Neural progenitor cell (in vitro differentiated cells): ENCODE measurements around the gene NDUFAF8. TPM values are rescaled to one million over a fixed set of nuclear protein-coding genes. Genes with fewer than 3 reads are reported as not detected.
A peak's percentile ranks its signal among the peaks of the same experiment; 100 is the strongest.

Experiments
- DNase-seq: peaks from one replicate; pipeline ENCODE4 v3.0.0-alpha.2; 2016; ENCODE audit warnings: low spot score
- H2AFZ ChIP-seq: fragments of 200-600 bp; sonication (generic); replicated peaks from 2 replicates; pipeline ENCODE4 v1.6.1; 2016; ENCODE audit warnings: antibody characterized with exemption
- H3F3A ChIP-seq: fragments of 200-600 bp; sonication (generic); 2 replicates; pipeline ENCODE4 v1.6.1; 2016; ENCODE audit warnings: antibody characterized with exemption, low read depth
- H3K27ac ChIP-seq: fragments of 200-600 bp; sonication (generic); 2 replicates; pipeline ENCODE4 v1.5.1; 2016; ENCODE audit warnings: mild to moderate bottlenecking
- H3K27me3 ChIP-seq: fragments of 200-600 bp; sonication (generic); 2 replicates; pipeline ENCODE4 v1.6.1; 2016; ENCODE audit warnings: mild to moderate bottlenecking, moderate library complexity
- H3K36me3 ChIP-seq: fragments of 200-600 bp; sonication (generic); 2 replicates; pipeline ENCODE4 v1.5.1; 2016
- H3K4me1 ChIP-seq: fragments of 200-600 bp; sonication (generic); 2 replicates; pipeline ENCODE4 v1.6.1; 2016; ENCODE audit warnings: mixed run types
- H3K4me2 ChIP-seq: fragments of 200-600 bp; sonication (generic); 2 replicates; pipeline ENCODE4 v1.6.1; 2016
- H3K4me3 ChIP-seq: fragments of 200-600 bp; sonication (generic); 2 replicates; pipeline ENCODE4 v1.5.1; 2016
- H3K79me2 ChIP-seq: fragments of 200-600 bp; sonication (generic); 2 replicates; pipeline ENCODE4 v1.6.1; 2016; ENCODE audit warnings: low read depth
- H3K9ac ChIP-seq: fragments of 200-600 bp; sonication (generic); 2 replicates; pipeline ENCODE4 v1.6.1; 2016
- H3K9me3 ChIP-seq: fragments of 200-600 bp; sonication (generic); 2 replicates; pipeline ENCODE4 v1.5.1; 2016; ENCODE audit warnings: low read depth
- H4K20me1 ChIP-seq: fragments of 200-600 bp; sonication (generic); 2 replicates; pipeline ENCODE4 v1.6.1; 2016; ENCODE audit warnings: low read depth
- H3K27ac Mint-ChIP-seq: 3 replicates; pipeline ENCODE4 v1.8.0; 2021; ENCODE audit warnings: mixed read lengths
- H3K27me3 Mint-ChIP-seq: 2 replicates; pipeline ENCODE4 v1.8.0; 2022; ENCODE audit warnings: low read depth, mild to moderate bottlenecking, inconsistent platforms, moderate library complexity, mixed read lengths; ENCODE audit not compliant: insufficient read depth
- H3K36me3 Mint-ChIP-seq: 3 replicates; pipeline ENCODE4 v1.8.0; 2021; ENCODE audit warnings: mixed read lengths
- H3K4me1 Mint-ChIP-seq: 3 replicates; pipeline ENCODE4 v1.8.0; 2021; ENCODE audit warnings: mixed read lengths
- H3K4me3 Mint-ChIP-seq: 3 replicates; pipeline ENCODE4 v1.8.0; 2021; ENCODE audit warnings: mild to moderate bottlenecking, moderate library complexity, mixed read lengths
- H3K9me3 Mint-ChIP-seq: 3 replicates; pipeline ENCODE4 v1.8.0; 2020; ENCODE audit warnings: mixed read lengths
- EZH2 ChIP-seq: fragments of 200-600 bp; sonication (generic); IDR thresholded peaks from 2 replicates; pipeline ENCODE4 v1.6.1; 2017; ENCODE audit warnings: antibody characterized with exemption, mild to moderate bottlenecking, moderate library complexity
- EZH2phosphoT487 ChIP-seq: fragments of 200-600 bp; sonication (generic); IDR thresholded peaks from 2 replicates; pipeline ENCODE4 v1.6.1; 2017; ENCODE audit warnings: antibody characterized with exemption
- total RNA-seq: library from RNA; depleted of rRNA; stranded (reverse); fragments of >200 nt; gene quantifications from 2 replicates; pipeline ENCODE4 v1.2.3, GENCODE V29; 2015; ENCODE audit warnings: low replicate concordance
- TF ChIP-seq, protein P1 (sequence below): fragments of 200-600 bp; sonication (generic); IDR thresholded peaks from 2 replicates; pipeline ENCODE4 v1.5.1; 2017; ENCODE audit warnings: antibody characterized with exemption, mild to moderate bottlenecking

Gene NDUFAF8
- total RNA-seq, 1 donor from 2014 or later = 34.7 TPM

DNA sequence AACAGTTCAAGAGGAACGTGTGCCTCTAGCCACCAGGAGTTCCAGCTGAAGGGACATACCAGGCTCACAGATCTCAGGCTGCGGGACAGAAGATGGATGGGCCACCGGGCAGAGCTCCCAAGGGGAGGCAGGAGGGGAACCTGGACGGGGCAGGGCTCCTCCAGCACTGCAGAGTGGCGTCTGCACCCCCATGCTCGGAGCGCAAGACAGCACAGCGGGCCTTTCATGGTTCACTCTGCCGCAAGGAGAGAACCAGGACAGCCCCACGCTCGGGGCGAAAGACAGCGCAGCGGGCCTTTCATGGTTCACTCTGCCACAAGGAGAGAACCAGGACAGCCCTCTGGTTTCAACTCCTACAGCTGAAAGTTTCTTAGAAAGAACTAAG, 35.3 kb downstream of the NDUFAF8 start:
- no peaks in the 10 kb centered on the region for H3K27me3 ChIP-seq
- DNase-seq = no peak
- H4K20me1 ChIP-seq = no peaks in the 10 kb centered on the region
- Mint-ChIP-seq H3K4me1 (no peaks in the 10 kb centered on the region), H3K4me3 (no peak overlapping the region), H3K9me3 (no peaks in the 10 kb centered on the region), H3K27ac (no peak overlapping the region), H3K27me3 (peaks cover 2% of the 10 kb centered on the region), H3K36me3 (peaks cover 14% of the 10 kb centered on the region)
- TF ChIP-seq EZH2 (no peak), EZH2phosphoT487 (no peak)
- TF ChIP-seq, protein P1, sequence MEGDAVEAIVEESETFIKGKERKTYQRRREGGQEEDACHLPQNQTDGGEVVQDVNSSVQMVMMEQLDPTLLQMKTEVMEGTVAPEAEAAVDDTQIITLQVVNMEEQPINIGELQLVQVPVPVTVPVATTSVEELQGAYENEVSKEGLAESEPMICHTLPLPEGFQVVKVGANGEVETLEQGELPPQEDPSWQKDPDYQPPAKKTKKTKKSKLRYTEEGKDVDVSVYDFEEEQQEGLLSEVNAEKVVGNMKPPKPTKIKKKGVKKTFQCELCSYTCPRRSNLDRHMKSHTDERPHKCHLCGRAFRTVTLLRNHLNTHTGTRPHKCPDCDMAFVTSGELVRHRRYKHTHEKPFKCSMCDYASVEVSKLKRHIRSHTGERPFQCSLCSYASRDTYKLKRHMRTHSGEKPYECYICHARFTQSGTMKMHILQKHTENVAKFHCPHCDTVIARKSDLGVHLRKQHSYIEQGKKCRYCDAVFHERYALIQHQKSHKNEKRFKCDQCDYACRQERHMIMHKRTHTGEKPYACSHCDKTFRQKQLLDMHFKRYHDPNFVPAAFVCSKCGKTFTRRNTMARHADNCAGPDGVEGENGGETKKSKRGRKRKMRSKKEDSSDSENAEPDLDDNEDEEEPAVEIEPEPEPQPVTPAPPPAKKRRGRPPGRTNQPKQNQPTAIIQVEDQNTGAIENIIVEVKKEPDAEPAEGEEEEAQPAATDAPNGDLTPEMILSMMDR = no peak
- H3K36me3 ChIP-seq = no peaks in the 10 kb centered on the region
- no peak overlapping the region for H2AFZ ChIP-seq
- no peaks in the 10 kb centered on the region for H3F3A ChIP-seq
- no peak overlapping the region for H3K9ac ChIP-seq
- no peaks in the 10 kb centered on the region for H3K9me3 ChIP-seq
- no peak overlapping the region for H3K4me2 ChIP-seq
- no peaks in the 10 kb centered on the region for H3K79me2 ChIP-seq
- H3K27ac ChIP-seq = no peak overlapping the region
- H3K4me3 ChIP-seq = no peak overlapping the region
- no peaks in the 10 kb centered on the region for H3K4me1 ChIP-seq

DNA sequence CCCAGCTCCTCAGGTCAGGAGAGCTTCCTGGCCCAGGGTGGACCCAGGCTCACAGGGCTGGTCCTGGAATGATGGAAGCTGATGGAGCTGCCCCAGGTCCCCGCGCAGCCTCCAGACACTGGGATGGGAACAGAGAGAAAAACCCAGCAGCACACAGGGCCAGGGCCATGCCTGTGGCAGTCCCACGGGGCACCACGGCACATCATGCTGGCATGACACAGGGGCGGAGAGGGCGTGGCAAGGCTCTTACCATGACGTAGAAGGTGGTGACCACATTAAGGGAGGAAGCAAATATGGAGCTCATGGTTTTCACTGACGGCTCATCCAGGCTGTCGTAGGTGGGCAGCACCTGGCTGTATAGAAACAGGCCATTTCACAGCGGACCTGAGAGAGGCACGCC, 37.7 kb downstream of the NDUFAF8 start:
- Histone ChIP-seq H3F3A (no peaks in the 10 kb centered on the region), H3K9ac (no peak overlapping the region), H3K36me3 (no peaks in the 10 kb centered on the region), H3K9me3 (no peaks in the 10 kb centered on the region), H3K4me2 (no peak overlapping the region), H2AFZ (no peak overlapping the region), H4K20me1 (peaks cover 3% of the 10 kb centered on the region), H3K79me2 (no peaks in the 10 kb centered on the region), H3K4me3 (no peak overlapping the region), H3K4me1 (no peaks in the 10 kb centered on the region), H3K27ac (no peak overlapping the region), H3K27me3 (no peaks in the 10 kb centered on the region)
- H3K27ac Mint-ChIP-seq = no peak overlapping the region
- H3K27me3 Mint-ChIP-seq = peaks cover 2% of the 10 kb centered on the region
- H3K4me1 Mint-ChIP-seq = no peaks in the 10 kb centered on the region
- H3K36me3 Mint-ChIP-seq = peaks cover 12% of the 10 kb centered on the region
- TF ChIP-seq EZH2 (no peak), EZH2phosphoT487 (no peak)
- TF ChIP-seq, protein P1 = no peak
- peak overlapping the region; percentile 53 for H3K4me3 Mint-ChIP-seq
- DNase-seq = no peak
- no peaks in the 10 kb centered on the region for H3K9me3 Mint-ChIP-seq

DNA sequence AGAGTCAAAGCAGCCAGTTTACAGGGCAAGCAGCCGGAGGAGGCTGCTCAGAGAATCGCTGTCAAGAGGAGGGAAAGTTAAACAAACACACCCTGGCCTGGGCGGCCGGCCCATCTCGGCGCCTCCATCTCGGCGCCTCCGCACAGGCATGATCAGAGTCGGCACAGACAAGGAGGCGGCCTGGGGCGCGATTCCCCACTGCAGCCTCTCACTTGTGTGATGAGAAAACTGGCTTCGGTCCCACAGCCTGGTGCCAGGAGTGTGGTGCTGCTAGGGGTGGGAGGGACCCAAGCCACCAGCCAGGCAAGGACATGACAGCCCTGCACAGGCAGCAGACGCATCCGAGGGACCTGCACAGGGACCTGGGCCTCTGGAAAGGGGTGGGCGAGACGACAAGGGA, 38.3 kb downstream of the NDUFAF8 start:
- H3K4me1 ChIP-seq = no peaks in the 10 kb centered on the region
- no peak overlapping the region for H3K4me2 ChIP-seq
- peaks cover 12% of the 10 kb centered on the region for H3K36me3 Mint-ChIP-seq
- H3K9me3 Mint-ChIP-seq = no peaks in the 10 kb centered on the region
- H3K79me2 ChIP-seq = no peaks in the 10 kb centered on the region
- no peaks in the 10 kb centered on the region for H3F3A ChIP-seq
- TF ChIP-seq, protein P1 = no peak
- TF ChIP-seq EZH2phosphoT487 (no peak), EZH2 (no peak)
- H3K4me3 ChIP-seq = no peak overlapping the region
- no peaks in the 10 kb centered on the region for H3K4me1 Mint-ChIP-seq
- H3K27ac Mint-ChIP-seq = no peak overlapping the region
- no peaks in the 10 kb centered on the region for H3K9me3 ChIP-seq
- no peak overlapping the region for H3K4me3 Mint-ChIP-seq
- no peak overlapping the region for H3K27ac ChIP-seq
- peaks cover 2% of the 10 kb centered on the region for H3K27me3 Mint-ChIP-seq
- H3K27me3 ChIP-seq = no peaks in the 10 kb centered on the region
- no peak overlapping the region for H3K9ac ChIP-seq
- H3K36me3 ChIP-seq = no peaks in the 10 kb centered on the region
- H4K20me1 ChIP-seq = peaks cover 3% of the 10 kb centered on the region
- no peak for DNase-seq
- no peak overlapping the region for H2AFZ ChIP-seq
